ENCODE results near the gene PDLIM1. TPM values are rescaled to one million over a fixed set of nuclear protein-coding genes. Genes with fewer than 3 reads are reported as not detected.

The PDLIM1 gene
- total and polyA plus RNA-seq, 9 of the 15 experiments (the other 6 are each of a cell fraction or from before 2014, with no cell fraction given), result 19.8 to 164 (median 39.1) TPM

- no peak for TF ChIP-seq SMAD2 (IDR thresholded peaks at IDR 0.05; ENCODE audit: low read depth, low read length)
- TF ChIP-seq YY1 (IDR thresholded peaks at IDR 0.05; ENCODE audit: borderline replicate concordance in 1 of 3, control insufficient read depth in 1 of 3, extremely low read depth in 1 of 3, insufficient read depth in 3 of 3, insufficient read length in 1 of 3, insufficient replicate concordance in 2 of 3, low read depth in 1 of 3, low read length in 2 of 3), result peak in 1 of 3 experiments; percentile 18
- no peak for TF ChIP-seq ZNF174 (CRISPR knock-in tag; IDR thresholded peaks at IDR 0.05)
- no peak for TF ChIP-seq KAT7 (CRISPR knock-in tag; IDR thresholded peaks at IDR 0.05; ENCODE audit: borderline replicate concordance)
- no peak for TF ChIP-seq NFATC3 (IDR thresholded peaks at IDR 0.05)
- TF ChIP-seq FIP1L1 (IDR thresholded peaks at IDR 0.05; ENCODE audit: low read depth, low read length, poor library complexity, severe bottlenecking), result peak; percentile 56
- TF ChIP-seq MTF1 (CRISPR knock-in tag; IDR thresholded peaks at IDR 0.05; ENCODE audit: borderline replicate concordance), result no peak
- peak; percentile 38; the same call in 1 of the 2 replicates for TF ChIP-seq ZBTB1 (CRISPR knock-in tag; IDR thresholded peaks at IDR 0.05; ENCODE audit: borderline replicate concordance, low read depth)
- TF ChIP-seq MAFK (IDR thresholded peaks at IDR 0.05; ENCODE audit: low read length), result no peak
- TF ChIP-seq, protein P1, sequence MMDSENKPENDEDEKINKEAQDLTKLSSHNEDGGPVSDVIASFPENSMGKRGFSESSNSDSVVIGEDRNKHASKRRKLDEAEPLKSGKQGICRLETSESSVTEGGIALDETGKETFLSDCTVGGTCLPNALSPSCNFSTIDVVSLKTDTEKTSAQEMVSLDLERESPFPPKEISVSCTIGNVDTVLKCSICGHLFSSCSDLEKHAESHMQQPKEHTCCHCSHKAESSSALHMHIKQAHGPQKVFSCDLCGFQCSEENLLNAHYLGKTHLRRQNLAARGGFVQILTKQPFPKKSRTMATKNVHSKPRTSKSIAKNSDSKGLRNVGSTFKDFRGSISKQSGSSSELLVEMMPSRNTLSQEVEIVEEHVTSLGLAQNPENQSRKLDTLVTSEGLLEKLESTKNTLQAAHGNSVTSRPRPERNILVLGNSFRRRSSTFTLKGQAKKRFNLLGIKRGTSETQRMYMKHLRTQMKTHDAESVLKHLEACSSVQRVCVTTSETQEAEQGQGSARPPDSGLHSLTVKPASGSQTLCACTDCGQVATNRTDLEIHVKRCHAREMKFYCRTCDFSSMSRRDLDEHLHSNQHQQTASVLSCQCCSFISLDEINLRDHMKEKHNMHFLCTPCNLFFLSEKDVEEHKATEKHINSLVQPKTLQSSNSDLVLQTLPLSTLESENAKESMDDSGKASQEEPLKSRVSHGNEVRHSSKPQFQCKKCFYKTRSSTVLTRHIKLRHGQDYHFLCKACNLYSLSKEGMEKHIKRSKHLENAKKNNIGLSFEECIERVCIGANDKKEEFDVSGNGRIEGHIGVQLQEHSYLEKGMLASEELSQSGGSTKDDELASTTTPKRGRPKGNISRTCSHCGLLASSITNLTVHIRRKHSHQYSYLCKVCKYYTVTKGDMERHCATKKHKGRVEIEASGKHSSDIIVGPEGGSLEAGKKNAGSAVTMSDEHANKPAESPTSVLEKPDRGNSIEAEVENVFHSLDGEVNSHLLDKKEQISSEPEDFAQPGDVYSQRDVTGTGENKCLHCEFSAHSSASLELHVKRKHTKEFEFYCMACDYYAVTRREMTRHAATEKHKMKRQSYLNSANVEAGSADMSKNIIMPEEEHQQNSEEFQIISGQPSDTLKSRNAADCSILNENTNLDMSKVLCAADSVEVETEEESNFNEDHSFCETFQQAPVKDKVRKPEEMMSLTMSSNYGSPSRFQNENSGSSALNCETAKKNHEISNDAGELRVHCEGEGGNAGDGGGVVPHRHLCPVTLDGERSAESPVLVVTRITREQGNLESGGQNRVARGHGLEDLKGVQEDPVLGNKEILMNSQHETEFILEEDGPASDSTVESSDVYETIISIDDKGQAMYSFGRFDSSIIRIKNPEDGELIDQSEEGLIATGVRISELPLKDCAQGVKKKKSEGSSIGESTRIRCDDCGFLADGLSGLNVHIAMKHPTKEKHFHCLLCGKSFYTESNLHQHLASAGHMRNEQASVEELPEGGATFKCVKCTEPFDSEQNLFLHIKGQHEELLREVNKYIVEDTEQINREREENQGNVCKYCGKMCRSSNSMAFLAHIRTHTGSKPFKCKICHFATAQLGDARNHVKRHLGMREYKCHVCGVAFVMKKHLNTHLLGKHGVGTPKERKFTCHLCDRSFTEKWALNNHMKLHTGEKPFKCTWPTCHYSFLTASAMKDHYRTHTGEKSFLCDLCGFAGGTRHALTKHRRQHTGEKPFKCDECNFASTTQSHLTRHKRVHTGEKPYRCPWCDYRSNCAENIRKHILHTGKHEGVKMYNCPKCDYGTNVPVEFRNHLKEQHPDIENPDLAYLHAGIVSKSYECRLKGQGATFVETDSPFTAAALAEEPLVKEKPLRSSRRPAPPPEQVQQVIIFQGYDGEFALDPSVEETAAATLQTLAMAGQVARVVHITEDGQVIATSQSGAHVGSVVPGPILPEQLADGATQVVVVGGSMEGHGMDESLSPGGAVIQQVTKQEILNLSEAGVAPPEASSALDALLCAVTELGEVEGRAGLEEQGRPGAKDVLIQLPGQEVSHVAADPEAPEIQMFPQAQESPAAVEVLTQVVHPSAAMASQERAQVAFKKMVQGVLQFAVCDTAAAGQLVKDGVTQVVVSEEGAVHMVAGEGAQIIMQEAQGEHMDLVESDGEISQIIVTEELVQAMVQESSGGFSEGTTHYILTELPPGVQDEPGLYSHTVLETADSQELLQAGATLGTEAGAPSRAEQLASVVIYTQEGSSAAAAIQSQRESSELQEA (IDR thresholded peaks at IDR 0.05; ENCODE audit: low read depth), result no peak
- no peak for TF ChIP-seq SAP30 (IDR thresholded peaks at IDR 0.05; ENCODE audit: borderline replicate concordance, insufficient read depth, low read depth, low read length, poor library complexity, severe bottlenecking)
- TF ChIP-seq ZBED1 (IDR thresholded peaks at IDR 0.05), result no peak
- TF ChIP-seq POLR2A (conservative IDR thresholded peaks at IDR 0.05), result peak; percentile 72
- TF ChIP-seq HNRNPH1 (optimal IDR thresholded peaks at IDR 0.05; ENCODE audit: low read depth, low read length), result no peak
- no peak for TF ChIP-seq ZSCAN32 (CRISPR knock-in tag; IDR thresholded peaks at IDR 0.05)
- TF ChIP-seq, protein P2, sequence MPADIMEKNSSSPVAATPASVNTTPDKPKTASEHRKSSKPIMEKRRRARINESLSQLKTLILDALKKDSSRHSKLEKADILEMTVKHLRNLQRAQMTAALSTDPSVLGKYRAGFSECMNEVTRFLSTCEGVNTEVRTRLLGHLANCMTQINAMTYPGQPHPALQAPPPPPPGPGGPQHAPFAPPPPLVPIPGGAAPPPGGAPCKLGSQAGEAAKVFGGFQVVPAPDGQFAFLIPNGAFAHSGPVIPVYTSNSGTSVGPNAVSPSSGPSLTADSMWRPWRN (IDR thresholded peaks at IDR 0.05; ENCODE audit: low read depth), result no peak
- TF ChIP-seq ARHGAP35 (IDR thresholded peaks at IDR 0.05; ENCODE audit: partially characterized antibody), result no peak
- TF ChIP-seq RBM34 (IDR thresholded peaks at IDR 0.05; ENCODE audit: borderline replicate concordance, insufficient read depth, low read length), result no peak
- TF ChIP-seq NFE2L1 (tag; IDR thresholded peaks at IDR 0.05; ENCODE audit: borderline replicate concordance, low read depth), result no peak
Measured at GRCh38 chr10:95290461-95291364, at the start of gene PDLIM1 (continued).

Measured in K562 (cell line).